Daoy (cell line): ENCODE data around the gene AHSP. TPM values are rescaled to one million over a fixed set of nuclear protein-coding genes. Genes with fewer than 3 reads are reported as not detected.
"Not testable (repeated sequence)": the region's sequence is repeated elsewhere in the genome, so short reads cannot be mapped to it uniquely, and the experiment has no call there.

Experiments used
- DNase-seq: peaks from one replicate; pipeline ENCODE4 v3.0.0-alpha.2; 2015; ENCODE audit warnings: low read depth
- total RNA-seq: library from RNA; depleted of rRNA; stranded (reverse); fragments of >200 nt; shearing (Covaris generic); gene quantifications from 2 replicates; pipeline ENCODE4 v1.2.3, GENCODE V29; 2014

The AHSP gene
- total RNA-seq, 1 experiment from 2014 or later, result not detected

DNA sequence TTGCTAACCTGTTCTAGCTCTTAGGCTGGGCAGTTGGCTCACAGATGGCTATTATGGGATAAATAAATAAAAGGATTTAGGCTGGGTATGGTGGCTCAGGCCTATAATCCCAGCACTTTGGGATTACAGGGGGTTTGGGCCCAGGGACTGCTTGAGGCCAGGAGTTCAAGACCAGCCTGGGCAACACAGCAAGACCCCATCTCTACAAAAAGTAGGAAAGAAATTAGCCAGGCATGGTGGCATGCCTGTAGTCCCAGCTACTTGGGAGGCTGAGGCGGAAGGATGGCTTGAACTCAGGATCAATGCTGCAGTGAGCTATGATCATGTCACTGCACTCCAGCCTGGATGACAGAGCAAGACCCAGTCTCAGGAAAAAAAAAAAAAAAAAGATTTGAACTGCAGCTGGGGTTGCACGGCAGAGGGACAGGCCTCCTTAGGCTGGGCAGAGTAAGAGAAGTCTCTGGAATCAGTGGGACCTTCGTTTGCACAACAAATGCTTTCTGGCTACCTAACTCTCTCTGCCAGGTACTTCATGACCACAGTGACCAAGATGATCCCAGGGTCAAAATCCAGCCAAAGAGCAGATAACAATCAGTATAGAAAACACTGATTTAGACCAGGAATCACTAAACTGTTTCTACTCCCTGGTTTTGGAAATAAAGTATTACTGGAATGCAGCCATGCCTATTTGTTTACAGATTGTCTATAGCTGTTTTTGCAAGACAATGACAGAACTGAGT is 26.3 kb upstream of the AHSP start:
- no peak for DNase-seq

DNA sequence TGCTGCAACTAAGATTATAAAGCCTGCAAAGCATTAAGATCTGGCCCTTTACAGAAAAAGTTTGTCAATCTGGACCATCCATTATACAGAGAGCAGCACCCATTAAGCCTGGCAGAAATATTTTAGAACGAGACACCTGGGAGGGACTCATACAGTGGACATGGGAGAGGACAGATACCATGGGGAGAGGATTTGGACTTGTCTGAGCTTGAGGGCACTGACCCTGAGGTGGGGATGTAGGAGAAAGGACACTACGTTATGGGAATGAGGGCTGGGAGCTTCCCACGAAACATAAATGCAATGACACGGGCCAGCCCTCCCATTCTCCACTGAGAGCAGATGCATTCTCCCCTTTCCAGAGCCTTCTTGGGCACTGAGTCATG is 25.7 kb upstream of the AHSP start:
- no peak for DNase-seq

DNA sequence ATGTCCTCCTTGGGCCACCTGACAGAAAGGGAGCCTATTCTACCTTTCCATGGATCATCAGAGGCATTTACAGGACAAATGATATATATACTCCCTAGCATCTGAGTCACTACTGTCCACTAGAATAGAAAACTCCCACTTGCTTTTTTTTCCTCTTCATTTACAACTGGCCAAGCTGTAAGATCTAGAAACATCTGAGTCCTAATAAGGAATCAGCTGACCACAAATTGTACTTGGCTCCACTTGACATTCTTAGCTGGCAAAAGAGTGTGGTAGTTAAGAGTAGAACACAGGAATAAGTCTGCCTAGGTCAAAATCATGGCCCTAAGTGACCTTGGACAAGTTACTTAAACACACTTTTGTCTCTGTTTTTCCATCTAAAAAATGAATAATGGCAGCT is 24.7 kb upstream of the AHSP start:
- DNase-seq, result no peak

GRCh38 chr16:31503555-31503954 is 24.1 kb upstream of the AHSP start:
- not testable (repeated sequence) for DNase-seq

- DNase-seq, result no peak
Observed at GRCh38 chr16:31504159-31504558, 23.5 kb upstream of the AHSP start.

- no peak for DNase-seq
Observed at GRCh38 chr16:31505483-31505882, 22.2 kb upstream of the AHSP start.

DNA sequence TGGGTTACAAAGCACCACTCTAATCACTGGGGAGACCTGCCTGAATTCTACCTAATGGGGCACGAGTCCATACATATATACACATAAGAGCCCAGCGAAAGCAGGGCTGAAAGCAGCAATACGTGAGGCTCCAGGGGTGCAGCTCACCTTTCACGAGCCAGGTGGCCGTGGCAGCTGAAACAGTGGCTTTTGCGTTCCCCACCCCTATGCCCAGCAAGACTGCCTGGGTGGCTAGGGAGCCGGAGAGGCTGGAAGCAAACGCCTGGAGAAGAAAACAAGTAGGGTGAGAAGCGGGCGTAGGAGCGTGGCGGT is 20.1 kb upstream of the AHSP start:
- no peak for DNase-seq

DNA sequence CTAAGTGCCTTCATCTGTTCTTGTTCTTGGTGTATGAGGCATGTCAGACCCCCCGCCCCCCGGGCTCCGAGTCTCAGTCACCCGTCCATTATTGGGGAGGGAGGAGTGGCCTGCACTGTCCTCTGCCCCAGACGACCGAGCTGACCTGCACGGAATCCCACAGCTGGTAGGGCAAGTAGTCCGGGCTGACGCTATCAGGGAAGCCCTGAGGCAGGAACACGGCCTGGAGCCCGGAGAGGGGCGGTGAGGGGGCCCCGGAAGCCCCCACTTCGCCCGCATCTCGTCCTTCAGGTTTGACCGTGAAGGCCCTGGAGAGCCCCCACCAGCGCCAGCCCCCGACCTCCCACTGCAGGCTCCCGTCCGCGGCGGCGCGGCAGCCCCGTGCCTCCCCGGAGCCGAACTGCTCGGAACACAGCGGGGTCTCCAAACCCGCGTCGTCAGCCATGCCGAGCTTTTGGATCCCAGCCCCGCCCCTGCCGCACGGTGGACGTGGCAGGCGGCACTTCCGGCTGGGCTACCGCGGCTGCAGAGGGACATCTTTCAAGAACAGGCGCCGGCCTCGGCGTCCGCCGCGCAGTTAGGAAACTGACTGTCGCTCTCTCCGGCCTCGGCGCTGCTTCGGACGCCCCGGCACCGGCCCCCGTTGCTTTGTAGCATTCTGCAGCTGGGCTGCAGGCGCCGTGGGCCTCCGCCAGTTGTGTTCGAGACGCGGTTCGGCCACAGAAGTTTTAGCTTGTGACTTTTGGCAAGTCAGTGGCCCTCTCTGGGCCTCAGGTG is 19.6 kb upstream of the AHSP start, which contains the start of gene RUSF1:
Gene RUSF1 (minus strand): TSS at position 463 of the 777 bp plus-strand sequence. CDS start 18 bp downstream, at position 445.
- DNase-seq, result peak; percentile 93

DNA sequence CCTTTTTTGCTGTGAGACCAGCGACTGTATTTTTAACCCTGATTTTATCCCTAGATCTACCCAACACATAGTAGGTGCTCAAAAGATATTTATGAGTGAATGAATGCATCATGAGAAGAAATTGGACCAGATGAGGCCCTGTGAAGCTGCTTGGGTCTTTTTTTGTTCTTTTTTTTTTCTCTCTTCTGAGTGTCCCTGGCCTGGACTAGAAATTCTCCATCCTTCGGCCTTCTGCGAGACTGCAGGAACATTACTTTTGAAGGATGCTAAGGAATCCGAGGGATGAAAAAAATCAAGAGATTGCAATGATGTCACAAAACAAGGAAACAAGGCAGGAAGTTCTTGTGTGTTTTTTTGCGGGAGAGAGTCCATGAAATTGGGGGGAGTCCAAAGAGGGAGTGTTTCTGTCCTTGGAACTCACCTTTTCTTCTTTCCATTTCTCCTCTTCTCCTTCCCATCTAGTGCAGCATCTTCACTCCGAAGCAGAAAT is 18.9 kb upstream of the AHSP start:
- DNase-seq, result peak; percentile 22

- peak; percentile 24 for DNase-seq
Observed at GRCh38 chr16:31513126-31513525, 14.6 kb upstream of the AHSP start.

DNA sequence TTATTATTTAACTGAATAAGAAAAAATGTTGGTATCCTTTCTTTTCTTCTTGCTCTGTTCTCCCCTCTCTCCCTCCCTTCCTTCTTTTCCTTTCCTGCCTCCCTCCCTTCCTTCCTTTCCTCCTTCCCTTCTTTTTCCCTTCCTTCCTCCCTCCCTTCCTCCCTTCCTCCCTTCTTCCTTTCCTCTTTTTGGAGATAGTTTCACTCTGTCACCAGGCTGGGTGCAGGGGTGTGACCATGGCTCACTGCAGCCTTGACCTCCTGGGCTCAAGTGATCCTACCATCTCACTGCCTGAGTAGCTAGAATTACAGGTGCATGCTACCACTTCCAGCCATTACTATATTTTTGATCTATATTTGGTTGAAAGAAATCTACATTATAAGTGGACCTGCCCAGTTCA is 13.8 kb upstream of the AHSP start:
- DNase-seq, result no peak

GRCh38 chr16:31517800-31518402 is 9.8 kb upstream of the AHSP start:
- DNase-seq, result no peak

- DNase-seq, result no peak
Observed at GRCh38 chr16:31519759-31520431, 7.8 kb upstream of the AHSP start.

- DNase-seq, result no peak
Observed at GRCh38 chr16:31521368-31521767, 6.3 kb upstream of the AHSP start.

DNA sequence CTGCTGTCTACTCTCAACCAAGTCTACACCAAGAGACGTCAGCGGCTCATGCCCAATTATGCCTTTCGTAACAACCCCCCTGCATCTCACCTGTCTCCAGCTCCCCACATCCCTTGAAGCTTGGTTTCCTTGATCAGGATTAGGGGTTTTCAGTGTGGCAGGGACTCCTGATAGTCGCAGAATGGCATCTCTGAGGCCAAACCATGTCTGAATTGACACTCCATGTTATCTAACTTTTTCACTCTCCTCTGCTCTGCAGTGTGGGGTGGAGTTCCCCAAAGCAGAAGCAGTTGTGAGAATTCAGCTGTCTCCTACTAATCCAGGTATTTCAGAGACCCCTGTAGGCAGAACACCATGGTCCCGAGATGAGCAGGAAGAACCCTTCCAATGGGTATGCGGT is 5.6 kb upstream of the AHSP start:
- no peak for DNase-seq

GRCh38 chr16:31523768-31524167 is 3.9 kb upstream of the AHSP start:
- not testable (repeated sequence) for DNase-seq

DNA sequence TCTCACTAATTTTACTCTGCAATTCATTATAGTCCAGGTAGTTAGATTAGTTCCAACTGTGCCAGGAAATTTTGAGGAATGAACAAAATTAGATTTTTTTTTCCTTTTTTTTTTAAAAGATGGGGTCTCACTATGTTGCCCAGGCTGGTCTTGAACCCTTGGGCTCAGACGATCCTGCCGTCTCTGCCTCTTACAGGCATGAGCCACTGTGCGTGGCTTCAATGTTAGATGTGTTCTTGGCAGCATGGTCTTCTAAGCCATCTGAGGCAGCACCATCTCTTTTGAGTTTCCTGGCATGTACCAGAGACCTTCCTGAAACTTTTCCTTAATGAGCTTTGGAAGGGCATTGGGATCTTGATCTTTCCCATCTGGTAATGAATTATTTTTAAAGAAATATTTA is 2.6 kb upstream of the AHSP start:
- no peak for DNase-seq

- DNase-seq, result no peak
Observed at GRCh38 chr16:31528523-31529107, 915 bp downstream of the AHSP start.

GRCh38 chr16:31529108-31529936 is 1.6 kb downstream of the AHSP start:
- no peak for DNase-seq

- DNase-seq, result no peak
Observed at GRCh38 chr16:31529937-31530312, 2.2 kb downstream of the AHSP start.

DNA sequence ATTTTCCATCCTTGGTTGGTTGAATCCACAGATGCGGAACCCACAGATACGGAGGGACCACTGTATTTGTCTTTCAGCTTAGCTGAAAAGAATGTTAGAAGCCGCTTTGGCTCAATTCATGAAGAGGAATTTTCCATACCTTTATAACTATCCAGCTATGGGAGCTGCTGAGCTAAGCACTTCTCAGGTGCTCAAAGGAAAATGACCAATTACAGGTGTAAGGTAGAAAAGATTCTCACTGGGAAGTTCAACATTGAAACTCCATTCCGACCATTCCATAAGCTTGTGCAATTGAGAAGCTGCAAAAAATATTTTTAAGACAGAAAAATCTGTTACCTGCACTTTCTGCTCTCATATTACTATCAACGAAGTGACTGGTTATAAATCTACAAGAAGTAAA is 2.7 kb downstream of the AHSP start:
- DNase-seq, result no peak
